ENCODE results near the gene SCUBE3.

Gene SCUBE3

DNA sequence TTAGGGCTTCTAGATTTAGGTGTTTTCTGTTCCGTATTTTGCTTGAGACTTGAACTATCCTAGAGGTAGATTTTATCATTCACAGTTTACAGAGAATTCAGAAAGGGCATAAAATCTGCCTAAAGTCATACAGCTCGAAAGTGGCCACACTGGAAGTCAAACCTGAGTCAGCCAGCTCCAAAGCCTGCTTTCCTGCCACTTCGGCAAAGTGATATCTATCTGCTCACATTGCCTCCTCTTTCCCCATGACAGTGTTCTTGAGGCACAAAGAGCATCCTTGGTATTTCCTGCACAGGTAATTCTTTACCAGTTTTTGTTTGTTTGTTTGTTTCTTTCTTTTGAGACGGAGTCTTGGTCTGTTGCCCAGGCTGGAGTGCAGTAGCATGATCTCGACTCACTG, 19.4 kb upstream of the SCUBE3 start:
- TF ChIP-seq, protein P1, sequence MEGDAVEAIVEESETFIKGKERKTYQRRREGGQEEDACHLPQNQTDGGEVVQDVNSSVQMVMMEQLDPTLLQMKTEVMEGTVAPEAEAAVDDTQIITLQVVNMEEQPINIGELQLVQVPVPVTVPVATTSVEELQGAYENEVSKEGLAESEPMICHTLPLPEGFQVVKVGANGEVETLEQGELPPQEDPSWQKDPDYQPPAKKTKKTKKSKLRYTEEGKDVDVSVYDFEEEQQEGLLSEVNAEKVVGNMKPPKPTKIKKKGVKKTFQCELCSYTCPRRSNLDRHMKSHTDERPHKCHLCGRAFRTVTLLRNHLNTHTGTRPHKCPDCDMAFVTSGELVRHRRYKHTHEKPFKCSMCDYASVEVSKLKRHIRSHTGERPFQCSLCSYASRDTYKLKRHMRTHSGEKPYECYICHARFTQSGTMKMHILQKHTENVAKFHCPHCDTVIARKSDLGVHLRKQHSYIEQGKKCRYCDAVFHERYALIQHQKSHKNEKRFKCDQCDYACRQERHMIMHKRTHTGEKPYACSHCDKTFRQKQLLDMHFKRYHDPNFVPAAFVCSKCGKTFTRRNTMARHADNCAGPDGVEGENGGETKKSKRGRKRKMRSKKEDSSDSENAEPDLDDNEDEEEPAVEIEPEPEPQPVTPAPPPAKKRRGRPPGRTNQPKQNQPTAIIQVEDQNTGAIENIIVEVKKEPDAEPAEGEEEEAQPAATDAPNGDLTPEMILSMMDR (IDR thresholded peaks at IDR 0.05; ENCODE audit: control insufficient read depth, insufficient read depth, low read depth, low read length, missing control alignments), result no peak
- DNase-seq (ENCODE audit: low read depth), result no peak
- H3K4me3 ChIP-seq (ENCODE audit: control insufficient read depth, low read depth, low read length), result no peak overlapping the region

DNA sequence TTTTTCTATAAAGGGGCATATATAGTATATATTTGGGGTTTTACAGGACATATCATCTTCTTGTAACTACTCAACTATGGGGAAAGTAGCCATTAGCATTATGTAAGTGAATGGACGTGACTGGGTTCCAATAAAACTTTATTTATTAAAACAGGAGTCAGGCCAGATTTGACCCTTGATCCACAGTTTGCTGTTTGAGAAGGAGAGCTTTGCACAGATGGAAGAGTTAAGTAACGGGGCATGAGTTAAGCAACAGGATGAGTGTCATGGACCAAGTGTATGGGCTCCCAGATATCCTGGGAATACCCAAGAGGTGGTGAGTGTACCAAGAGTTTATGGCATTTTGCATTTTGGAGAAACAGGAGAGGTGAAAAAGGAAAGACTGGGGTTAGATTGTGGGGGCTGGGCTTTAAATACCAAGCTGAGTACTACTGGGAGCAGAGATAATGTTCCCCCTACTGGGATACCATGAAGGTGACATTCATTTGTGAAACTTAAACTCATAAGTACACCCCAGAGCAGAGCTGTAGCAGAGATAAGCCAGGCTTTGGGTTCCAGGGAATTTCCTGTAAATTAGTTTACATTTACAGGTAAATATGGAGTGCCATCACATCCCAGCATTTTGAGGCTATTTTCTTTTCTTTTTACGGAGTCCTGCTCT, 18.5 kb upstream of the SCUBE3 start:
- no peak for DNase-seq (ENCODE audit: low read depth)
- H3K4me3 ChIP-seq (ENCODE audit: control insufficient read depth, low read depth, low read length), result no peak overlapping the region
- TF ChIP-seq, protein P1 (IDR thresholded peaks at IDR 0.05; ENCODE audit: control insufficient read depth, insufficient read depth, low read depth, low read length, missing control alignments), result no peak

DNA sequence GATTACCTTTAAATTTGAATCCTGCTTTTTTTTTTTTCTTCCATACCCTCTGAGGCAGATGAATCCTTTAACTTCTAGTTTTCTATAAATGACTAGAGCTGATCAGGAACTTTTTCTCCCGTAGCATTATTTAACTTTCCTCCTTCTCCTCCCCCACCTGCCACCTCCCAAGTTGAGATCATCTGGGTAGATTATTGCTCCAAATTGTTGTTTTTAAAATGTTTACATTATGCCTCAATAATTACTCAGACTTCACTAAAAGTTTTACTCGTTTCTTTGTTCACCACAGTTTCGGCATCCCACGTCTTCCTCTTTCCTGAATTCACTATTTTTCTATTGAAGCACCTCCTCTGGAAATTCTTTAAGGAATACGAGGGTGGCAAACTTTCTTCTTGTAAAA, 16.6 kb upstream of the SCUBE3 start:
- no peak for DNase-seq (ENCODE audit: low read depth)
- TF ChIP-seq, protein P1 (IDR thresholded peaks at IDR 0.05; ENCODE audit: control insufficient read depth, insufficient read depth, low read depth, low read length, missing control alignments), result no peak
- no peak overlapping the region; the same call in 1 of the 2 replicates for H3K4me3 ChIP-seq (ENCODE audit: control insufficient read depth, low read depth, low read length)

DNA sequence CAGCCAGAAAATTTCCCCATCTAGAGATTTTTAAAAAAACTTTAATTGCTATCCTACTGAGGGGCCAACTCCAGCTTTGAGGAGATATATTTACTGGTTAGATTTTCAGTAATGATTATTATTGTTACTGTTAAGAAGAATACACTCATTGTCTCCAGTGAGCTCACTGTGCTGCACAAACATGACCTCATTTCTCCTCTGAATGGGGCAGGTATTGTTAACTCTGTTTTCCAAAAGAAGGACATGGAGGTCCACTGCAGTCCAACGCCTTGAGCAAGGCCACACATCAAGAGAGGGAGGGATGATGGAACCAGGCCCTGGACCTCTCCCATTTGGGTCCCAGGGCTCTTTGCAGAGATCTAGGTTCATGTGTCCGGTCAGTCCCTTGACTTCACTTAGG, 13.9 kb upstream of the SCUBE3 start:
- no peak overlapping the region for H3K4me3 ChIP-seq (ENCODE audit: control insufficient read depth, low read depth, low read length)
- no peak for DNase-seq (ENCODE audit: low read depth)
- TF ChIP-seq, protein P1 (IDR thresholded peaks at IDR 0.05; ENCODE audit: control insufficient read depth, insufficient read depth, low read depth, low read length, missing control alignments), result no peak

DNA sequence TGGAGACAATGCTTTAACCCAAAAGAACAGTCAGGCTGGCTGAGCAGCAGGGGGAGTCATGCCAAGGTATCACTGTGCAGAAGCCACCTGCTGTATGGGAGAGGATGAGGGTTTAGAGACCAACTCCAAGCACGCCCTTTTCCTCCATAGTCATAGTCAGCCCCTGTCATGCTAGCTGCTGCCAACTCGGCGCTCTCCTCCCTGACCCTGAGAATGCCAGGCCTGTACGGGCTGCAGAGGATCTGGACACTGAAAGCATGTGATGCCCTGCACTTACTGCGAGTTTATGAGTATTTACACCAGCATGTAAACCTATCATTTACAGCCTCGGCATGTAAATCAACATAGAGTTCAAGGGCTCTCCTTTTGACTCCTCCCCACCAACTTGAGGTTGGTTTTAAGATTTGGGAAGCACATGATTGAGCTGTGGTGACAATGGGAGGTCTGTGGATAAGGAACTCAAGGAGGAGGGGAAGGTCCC, 11.7 kb upstream of the SCUBE3 start:
- no peak for DNase-seq (ENCODE audit: low read depth)
- no peak overlapping the region for H3K4me3 ChIP-seq (ENCODE audit: control insufficient read depth, low read depth, low read length)
- TF ChIP-seq, protein P1 (IDR thresholded peaks at IDR 0.05; ENCODE audit: control insufficient read depth, insufficient read depth, low read depth, low read length, missing control alignments), result no peak

DNA sequence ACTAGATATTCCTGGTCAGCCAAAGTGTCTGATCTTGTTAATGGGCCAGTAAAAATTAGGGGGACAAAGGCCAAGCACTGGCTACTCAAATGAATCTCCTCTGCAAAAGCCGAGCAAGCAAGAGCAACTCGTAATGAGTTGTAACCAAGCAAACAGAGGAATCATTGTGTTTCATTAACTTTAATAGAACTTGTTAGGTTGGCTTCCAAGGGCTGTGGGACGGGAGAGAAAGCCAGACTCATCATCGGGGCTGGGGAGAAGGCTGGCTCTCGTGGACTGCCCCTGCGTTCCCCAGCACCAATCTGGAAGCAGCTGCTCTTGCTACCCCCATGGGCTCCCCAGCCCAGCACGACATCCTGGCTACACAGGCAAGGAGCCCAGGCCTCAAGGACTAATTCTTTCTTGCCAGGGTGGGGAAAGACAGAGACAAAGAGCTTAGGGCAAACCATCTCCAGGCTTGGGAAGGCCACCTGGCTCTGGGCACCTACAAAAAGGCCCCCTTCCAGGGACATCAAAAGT, 10.5 kb upstream of the SCUBE3 start:
- H3K4me3 ChIP-seq (ENCODE audit: control insufficient read depth, low read depth, low read length), result no peak overlapping the region
- DNase-seq (ENCODE audit: low read depth), result no peak
- TF ChIP-seq, protein P1 (IDR thresholded peaks at IDR 0.05; ENCODE audit: control insufficient read depth, insufficient read depth, low read depth, low read length, missing control alignments), result no peak

All from AG09309 (cell line).